MCF 10A (cell line): ENCODE measurements around the gene RAD51B. TPM values are rescaled to one million over a fixed set of nuclear protein-coding genes. Genes with fewer than 3 reads are reported as not detected.
"Not testable (repeated sequence)": the region's sequence is repeated elsewhere in the genome, so short reads cannot be mapped to it uniquely, and the experiment has no call there.

Source experiments
- BruUV-seq: library from RNA; stranded (reverse); fragments of 400-500 nt; replicated peaks from 2 replicates; lab custom pipeline; 2021; lab: Mats Ljungman, UMichigan
- CTCF ChIA-PET: fragments of 300-600 bp; sonication (Branson Sonifier 250); formaldehyde crosslinking; extraction: SDS; loops from one replicate; lab custom pipeline; 2021; ENCODE audit warnings: antibody characterized with exemption, inconsistent platforms; lab: Yijun Ruan, JAX
- POLR2A ChIA-PET: fragments of 300-600, 350-650 bp; sonication (Branson Sonifier 250); formaldehyde crosslinking; extraction: SDS; loops from one replicate; lab custom pipeline; 2020; ENCODE audit warnings: antibody characterized with exemption, inconsistent platforms; lab: Yijun Ruan, JAX
- DNase-seq: peaks from one replicate; pipeline ENCODE4 v3.0.0-alpha.2; 2018; ENCODE audit not compliant: unreplicated experiment
- H3K27ac Mint-ChIP-seq: one replicate; pipeline ENCODE4 v1.8.0; 2022; ENCODE audit warnings: mild to moderate bottlenecking, low read depth, mixed read lengths; ENCODE audit not compliant: unreplicated experiment
- H3K27me3 Mint-ChIP-seq: one replicate; pipeline ENCODE4 v1.8.0; 2022; ENCODE audit warnings: mixed read lengths; ENCODE audit not compliant: insufficient read depth, unreplicated experiment
- H3K36me3 Mint-ChIP-seq: one replicate; pipeline ENCODE4 v1.8.0; 2022; ENCODE audit warnings: mild to moderate bottlenecking, moderate library complexity, mixed read lengths; ENCODE audit not compliant: insufficient read depth, unreplicated experiment
- H3K4me1 Mint-ChIP-seq: one replicate; pipeline ENCODE4 v1.8.0; 2022; ENCODE audit warnings: mixed read lengths; ENCODE audit not compliant: insufficient read depth, unreplicated experiment
- H3K4me3 Mint-ChIP-seq: one replicate; pipeline ENCODE4 v1.8.0; 2022; ENCODE audit warnings: mild to moderate bottlenecking, moderate library complexity, mixed read lengths; ENCODE audit not compliant: unreplicated experiment
- H3K9me3 Mint-ChIP-seq: one replicate; pipeline ENCODE4 v1.8.0; 2022; ENCODE audit warnings: mixed read lengths; ENCODE audit not compliant: unreplicated experiment
- intact Hi-C: fragments of 100-400 bp; cut with micrococcal nuclease; formaldehyde crosslinking; loops from 2 replicates; pipeline ENCODE4 v1.14.1; 2022
- total RNA-seq: library from RNA; stranded (reverse); gene quantifications from 2 replicates; pipeline ENCODE4 v1.2.3, GENCODE V29; 2022
- TF ChIP-seq, protein P1 (sequence below): fragments of 200-600 bp; IDR thresholded peaks from one replicate; pipeline ENCODE4 v1.8.0; 2022; ENCODE audit warnings: antibody characterized with exemption, mild to moderate bottlenecking; ENCODE audit not compliant: unreplicated experiment

The RAD51B gene
- total RNA-seq, 1 experiment from 2014 or later = 14.6 TPM

DNA sequence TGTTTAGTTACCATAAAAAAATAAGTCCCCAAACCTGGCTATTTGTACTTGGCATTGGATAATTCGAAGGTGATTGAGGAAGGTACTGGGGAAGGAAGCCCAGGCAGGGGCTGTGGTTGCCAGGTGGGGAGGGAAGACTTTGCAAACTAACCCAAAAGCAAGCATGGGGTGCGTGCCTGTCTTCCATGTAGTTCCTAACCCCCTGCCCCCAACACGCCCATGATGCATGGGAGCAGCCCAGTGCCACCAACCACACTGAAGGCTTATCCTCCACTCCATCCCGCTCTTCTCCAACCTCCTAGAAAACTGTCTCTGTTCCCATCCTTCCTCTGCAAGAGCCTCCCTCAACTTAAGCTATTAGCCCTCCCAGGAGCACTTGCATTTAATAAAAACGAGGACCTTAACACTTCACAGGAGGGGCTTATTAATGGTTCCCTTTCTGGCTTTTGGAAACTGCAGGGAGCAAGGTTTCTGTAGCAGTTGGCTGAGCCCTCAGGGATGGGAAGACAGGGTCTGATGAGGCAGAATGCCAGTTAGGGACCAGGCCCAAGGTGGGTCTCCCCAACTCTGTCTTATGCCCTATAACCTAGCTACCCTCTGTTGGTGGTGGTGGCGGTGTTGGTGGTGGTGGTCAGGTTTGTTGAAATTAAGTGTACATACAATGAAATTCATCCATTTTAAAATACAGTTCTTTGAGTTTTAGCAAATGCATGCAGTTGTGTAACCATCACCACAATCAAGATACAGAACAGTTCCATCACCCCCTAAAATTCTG, 877.3 kb downstream of the RAD51B start:
- TF ChIP-seq, protein P1, sequence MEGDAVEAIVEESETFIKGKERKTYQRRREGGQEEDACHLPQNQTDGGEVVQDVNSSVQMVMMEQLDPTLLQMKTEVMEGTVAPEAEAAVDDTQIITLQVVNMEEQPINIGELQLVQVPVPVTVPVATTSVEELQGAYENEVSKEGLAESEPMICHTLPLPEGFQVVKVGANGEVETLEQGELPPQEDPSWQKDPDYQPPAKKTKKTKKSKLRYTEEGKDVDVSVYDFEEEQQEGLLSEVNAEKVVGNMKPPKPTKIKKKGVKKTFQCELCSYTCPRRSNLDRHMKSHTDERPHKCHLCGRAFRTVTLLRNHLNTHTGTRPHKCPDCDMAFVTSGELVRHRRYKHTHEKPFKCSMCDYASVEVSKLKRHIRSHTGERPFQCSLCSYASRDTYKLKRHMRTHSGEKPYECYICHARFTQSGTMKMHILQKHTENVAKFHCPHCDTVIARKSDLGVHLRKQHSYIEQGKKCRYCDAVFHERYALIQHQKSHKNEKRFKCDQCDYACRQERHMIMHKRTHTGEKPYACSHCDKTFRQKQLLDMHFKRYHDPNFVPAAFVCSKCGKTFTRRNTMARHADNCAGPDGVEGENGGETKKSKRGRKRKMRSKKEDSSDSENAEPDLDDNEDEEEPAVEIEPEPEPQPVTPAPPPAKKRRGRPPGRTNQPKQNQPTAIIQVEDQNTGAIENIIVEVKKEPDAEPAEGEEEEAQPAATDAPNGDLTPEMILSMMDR = no peak
- H3K4me3 Mint-ChIP-seq = no peak overlapping the region
- no peak for DNase-seq
- intact Hi-C loops = loop anchor here (5.0 kb wide), 3 partner anchors 230 to 755 kb away; no protein-coding TSS in a partner anchor
- peak overlapping the region; percentile 96 for H3K27ac Mint-ChIP-seq
- ChIA-PET POLR2A (interaction anchor here (0.5 to 4.4 kb wide), 4 partner anchors 11 to 148 kb away, joined by 4 to 41 read pairs (median 40); partner anchors contain the start of gene ZFP36L1), CTCF (interaction anchor here (0.5 to 0.8 kb wide), 3 partner anchors 57 to 620 kb away, joined by 3 to 4 read pairs (median 3); no protein-coding TSS in a partner anchor)
- H3K36me3 Mint-ChIP-seq = no peaks in the 10 kb centered on the region
- peaks cover 7% of the 10 kb centered on the region for H3K9me3 Mint-ChIP-seq
- peaks cover 44% of the 10 kb centered on the region for H3K4me1 Mint-ChIP-seq
- no TSS peak for BruUV-seq
- no peaks in the 10 kb centered on the region for H3K27me3 Mint-ChIP-seq

GRCh38 chr14:68698773-68699172, 879.2 kb downstream of the RAD51B start:
- H3K27me3 Mint-ChIP-seq, H3K9me3 Mint-ChIP-seq, CTCF ChIA-PET, BruUV-seq, DNase-seq, H3K4me3 Mint-ChIP-seq, H3K27ac Mint-ChIP-seq, H3K36me3 Mint-ChIP-seq: not testable (repeated sequence)
- intact Hi-C loops = loop anchor here (5.0 kb wide), 3 partner anchors 231 to 756 kb away; no protein-coding TSS in a partner anchor
- POLR2A ChIA-PET = interaction anchor here (0.8 kb wide), 1 partner anchor 21 kb away, joined by 3 read pairs; no protein-coding TSS in a partner anchor
- peaks cover 39% of the 10 kb centered on the region for H3K4me1 Mint-ChIP-seq

DNA sequence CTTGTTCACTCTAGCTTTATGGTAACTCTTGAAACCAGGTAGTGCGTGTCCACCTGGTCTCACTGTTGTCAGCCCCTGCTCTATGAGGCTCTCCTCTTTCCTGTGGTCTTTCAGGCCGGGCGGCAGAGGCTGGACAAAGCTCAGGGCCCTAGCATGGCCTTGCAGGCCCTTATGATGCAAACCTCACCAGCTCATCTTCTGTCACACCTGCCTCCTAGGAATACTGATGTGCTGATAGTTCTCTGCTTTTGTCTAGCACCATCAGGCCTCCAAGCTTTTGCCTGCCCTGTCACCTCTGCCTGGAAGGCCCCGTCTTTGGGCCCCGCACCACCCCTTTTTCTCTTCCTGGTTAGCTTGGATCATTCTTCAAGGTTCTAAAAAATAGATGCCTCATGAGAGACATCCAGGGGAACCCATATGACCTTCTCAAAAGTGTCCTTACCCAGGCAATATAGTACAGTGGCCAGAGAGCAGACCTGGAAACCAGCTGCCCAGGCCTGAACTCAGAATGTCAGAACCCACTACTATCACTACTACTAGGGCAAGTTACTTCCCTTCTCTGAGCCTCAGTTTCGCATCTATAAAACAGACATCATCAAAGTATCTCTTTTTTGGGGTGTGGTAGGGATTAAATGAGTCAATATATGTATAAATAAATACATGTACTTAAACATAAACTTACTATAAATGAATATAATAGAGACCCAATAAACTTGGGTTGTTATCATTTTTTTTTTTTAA, 881.6 kb downstream of the RAD51B start:
- DNase-seq = no peak
- Mint-ChIP-seq H3K4me1 (peaks cover 34% of the 10 kb centered on the region), H3K9me3 (peaks cover 7% of the 10 kb centered on the region), H3K4me3 (no peak overlapping the region), H3K27me3 (no peaks in the 10 kb centered on the region), H3K27ac (peak overlapping the region; percentile 49), H3K36me3 (no peaks in the 10 kb centered on the region)
- intact Hi-C loops = no loop called here
- ChIA-PET POLR2A (interaction anchor here (0.8 to 2.1 kb wide), 4 partner anchors 13 to 92 kb away, joined by 3 to 9 read pairs (median 4); partner anchors contain the start of gene ZFP36L1), CTCF (interaction anchor here (0.9 to 1.0 kb wide), 3 partner anchors 18 to 466 kb away, joined by 3 to 4 read pairs (median 3); no protein-coding TSS in a partner anchor)
- TF ChIP-seq, protein P1 = no peak
- no TSS peak for BruUV-seq

- TF ChIP-seq, protein P1 = no peak
- ChIA-PET CTCF (interaction anchor here (1.0 to 1.1 kb wide), 2 partner anchors 9 to 768 kb away, joined by 3 read pairs; no protein-coding TSS in a partner anchor), POLR2A (interaction anchor here (0.6 to 2.6 kb wide), 6 partner anchors 9 to 155 kb away, joined by 3 to 13 read pairs (median 8); no protein-coding TSS in a partner anchor)
- intact Hi-C loops = no loop called here
- H3K4me3 Mint-ChIP-seq = no peak overlapping the region
- BruUV-seq = no TSS peak
- H3K9me3 Mint-ChIP-seq = peaks cover 7% of the 10 kb centered on the region
- H3K27ac Mint-ChIP-seq = no peak overlapping the region
- no peak for DNase-seq
- H3K36me3 Mint-ChIP-seq = no peaks in the 10 kb centered on the region
- H3K4me1 Mint-ChIP-seq = peaks cover 43% of the 10 kb centered on the region
- H3K27me3 Mint-ChIP-seq = no peaks in the 10 kb centered on the region
These were observed 882.6 kb downstream of the RAD51B start for GRCh38 chr14:68702135-68702534.
